Skeletal muscle cell (primary cell): ENCODE data around the gene ELOVL1.
"Not testable (repeated sequence)": the region's sequence is repeated elsewhere in the genome, so short reads cannot be mapped to it uniquely, and the experiment has no call there.

Experiments
- DNase-seq: peaks from one replicate; pipeline ENCODE4 v3.0.0-alpha.2; 2010; ENCODE audit warnings: low read depth
- H3K4me3 ChIP-seq: 2 replicates; pipeline ENCODE4 v1.5.1; 2011; ENCODE audit warnings: low read depth, mild to moderate bottlenecking, control low read depth, low read length, moderate library complexity

Gene ELOVL1

DNA sequence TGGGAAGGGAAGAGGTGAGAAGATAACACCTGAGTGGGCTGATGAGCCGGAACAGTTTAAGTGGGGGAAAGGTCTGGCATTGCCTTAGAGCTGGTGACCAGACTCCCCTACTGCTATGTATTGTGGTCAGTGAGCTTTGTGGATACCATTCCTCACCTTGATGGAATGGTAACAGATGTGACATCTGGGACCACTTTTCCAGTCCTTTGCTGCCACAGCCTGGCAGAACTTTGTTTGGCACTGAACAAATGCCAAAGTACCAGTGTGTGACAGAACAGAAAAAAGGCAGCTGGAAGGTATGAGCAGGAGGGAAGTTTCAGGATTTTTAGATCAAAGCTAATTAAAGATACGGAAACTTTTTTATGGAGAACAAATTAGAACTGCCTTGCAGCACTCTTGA is 15.6 kb upstream of the ELOVL1 start:
- DNase-seq = no peak
- no peak overlapping the region for H3K4me3 ChIP-seq

DNA sequence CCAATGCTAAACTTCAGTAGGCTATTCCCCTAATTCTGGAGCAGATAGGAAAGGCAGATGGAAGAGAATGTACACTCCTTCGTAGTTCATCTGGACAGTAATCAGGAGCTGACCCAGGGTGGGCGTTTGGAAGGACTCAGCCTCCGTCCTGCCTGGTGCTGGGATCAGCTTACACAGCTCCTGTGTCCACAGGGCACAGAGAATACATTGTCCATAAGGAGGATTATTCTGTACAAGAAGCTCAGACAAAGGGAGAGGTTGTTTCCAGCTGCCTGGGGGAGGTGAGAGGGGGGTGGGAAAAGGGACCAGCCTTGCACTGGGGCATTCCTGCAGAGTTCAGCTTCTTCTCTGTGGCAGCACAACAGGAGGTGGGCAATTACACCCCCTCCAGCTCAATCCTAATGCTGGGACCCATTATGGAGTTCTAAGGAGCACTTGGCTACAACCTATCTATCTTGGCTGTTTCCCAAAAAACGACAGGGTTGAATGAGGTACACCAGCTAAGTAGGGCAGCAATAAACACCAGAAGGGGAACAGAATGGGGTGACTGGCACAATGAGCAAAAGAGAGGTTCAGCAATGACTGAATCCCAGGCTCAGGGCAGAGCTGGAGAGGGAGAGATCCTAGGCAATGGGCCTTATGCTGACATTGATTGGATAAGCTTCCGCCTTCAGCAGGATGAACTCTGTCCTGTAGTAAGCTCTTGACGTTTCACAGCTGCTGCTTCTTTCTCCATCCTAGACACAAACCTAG is 14.4 kb upstream of the ELOVL1 start:
- no peak for DNase-seq
- no peak overlapping the region for H3K4me3 ChIP-seq

DNA sequence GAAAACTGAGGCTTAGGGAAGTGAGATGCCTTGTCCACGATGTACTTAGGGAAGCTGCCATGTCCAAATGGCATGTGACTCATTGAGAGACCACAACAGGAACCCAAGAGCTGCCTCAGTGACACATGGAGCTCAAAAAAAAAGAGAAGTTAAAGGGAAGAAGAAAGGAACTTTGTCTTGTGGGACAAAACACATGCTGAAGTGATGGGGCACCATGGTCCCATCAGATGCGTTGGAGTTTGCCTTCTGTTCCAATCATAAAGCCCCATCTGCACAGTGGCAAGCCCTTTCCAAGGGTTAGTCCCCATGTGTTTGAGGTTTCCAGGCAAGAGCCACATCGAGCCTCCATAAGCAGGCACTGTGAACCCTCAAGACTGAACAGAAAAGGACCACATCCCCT is 13.8 kb upstream of the ELOVL1 start:
- H3K4me3 ChIP-seq = no peak overlapping the region
- DNase-seq = no peak

DNA sequence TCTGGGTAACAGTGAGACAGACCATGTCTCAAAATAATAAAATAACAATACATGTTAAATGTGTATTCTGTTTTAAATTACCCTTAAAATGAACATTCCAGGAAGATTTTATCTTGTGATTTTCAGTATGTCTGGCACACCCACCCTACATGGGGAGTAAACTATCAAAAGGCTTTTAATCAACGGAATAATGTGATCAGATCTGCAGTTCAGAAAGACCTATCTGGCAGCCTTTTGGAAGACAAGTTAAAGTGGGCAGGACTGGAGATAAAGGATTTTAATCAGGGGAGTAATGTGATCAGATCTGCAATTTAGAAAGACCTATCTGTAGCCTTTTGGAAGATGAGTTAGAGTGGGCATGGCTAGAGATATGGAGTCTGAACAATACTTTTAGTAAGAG is 11.7 kb upstream of the ELOVL1 start:
- DNase-seq = no peak
- no peak overlapping the region for H3K4me3 ChIP-seq

DNA sequence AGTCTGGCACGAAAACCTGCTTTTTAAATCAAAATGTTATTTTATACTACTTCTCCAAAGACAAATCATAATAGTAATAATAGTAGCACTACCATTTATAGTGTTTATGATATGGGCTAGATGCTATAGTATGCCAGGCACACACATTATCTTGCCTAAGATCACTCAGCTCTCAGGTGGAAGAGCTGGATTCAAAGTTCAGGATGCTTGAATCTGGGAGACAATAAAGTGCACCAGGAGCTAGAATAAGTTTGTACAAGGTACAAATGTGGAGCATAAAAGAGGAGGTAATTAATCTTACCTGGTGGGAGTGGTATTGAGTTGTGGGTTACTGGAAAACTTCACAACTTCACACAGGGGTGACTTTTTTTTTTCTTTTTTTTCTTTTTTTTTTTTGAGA is 10.0 kb upstream of the ELOVL1 start:
- no peak for DNase-seq

DNA sequence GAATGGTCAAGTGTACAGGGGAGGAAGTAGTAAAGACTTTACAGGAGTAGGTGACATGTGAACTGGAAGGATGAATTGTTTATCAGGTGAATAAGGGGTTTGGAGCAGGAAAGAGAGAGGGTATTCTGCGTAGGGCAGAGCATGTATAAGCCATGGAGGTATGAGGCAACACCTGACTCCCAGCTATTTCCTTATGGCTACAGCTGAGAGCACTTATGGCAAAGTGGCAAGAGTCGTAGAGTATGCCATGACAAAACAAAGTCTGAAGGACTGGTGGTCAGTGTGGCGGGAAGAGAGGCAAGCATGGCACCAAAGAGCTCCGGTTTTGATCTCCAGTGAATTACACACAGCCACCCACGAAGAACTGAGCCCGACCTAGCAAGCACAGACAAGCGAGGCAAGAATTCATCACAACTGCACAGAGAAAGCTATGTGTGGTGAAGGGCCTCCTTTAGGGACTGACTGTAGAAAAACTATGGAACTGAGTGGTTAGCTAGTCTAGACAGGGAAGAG is 9.0 kb upstream of the ELOVL1 start:
- H3K4me3 ChIP-seq = no peak overlapping the region
- no peak for DNase-seq

More for the DNA sequence above, 10.0 kb upstream of the ELOVL1 start:
- H3K4me3 ChIP-seq = no peak overlapping the region

DNA sequence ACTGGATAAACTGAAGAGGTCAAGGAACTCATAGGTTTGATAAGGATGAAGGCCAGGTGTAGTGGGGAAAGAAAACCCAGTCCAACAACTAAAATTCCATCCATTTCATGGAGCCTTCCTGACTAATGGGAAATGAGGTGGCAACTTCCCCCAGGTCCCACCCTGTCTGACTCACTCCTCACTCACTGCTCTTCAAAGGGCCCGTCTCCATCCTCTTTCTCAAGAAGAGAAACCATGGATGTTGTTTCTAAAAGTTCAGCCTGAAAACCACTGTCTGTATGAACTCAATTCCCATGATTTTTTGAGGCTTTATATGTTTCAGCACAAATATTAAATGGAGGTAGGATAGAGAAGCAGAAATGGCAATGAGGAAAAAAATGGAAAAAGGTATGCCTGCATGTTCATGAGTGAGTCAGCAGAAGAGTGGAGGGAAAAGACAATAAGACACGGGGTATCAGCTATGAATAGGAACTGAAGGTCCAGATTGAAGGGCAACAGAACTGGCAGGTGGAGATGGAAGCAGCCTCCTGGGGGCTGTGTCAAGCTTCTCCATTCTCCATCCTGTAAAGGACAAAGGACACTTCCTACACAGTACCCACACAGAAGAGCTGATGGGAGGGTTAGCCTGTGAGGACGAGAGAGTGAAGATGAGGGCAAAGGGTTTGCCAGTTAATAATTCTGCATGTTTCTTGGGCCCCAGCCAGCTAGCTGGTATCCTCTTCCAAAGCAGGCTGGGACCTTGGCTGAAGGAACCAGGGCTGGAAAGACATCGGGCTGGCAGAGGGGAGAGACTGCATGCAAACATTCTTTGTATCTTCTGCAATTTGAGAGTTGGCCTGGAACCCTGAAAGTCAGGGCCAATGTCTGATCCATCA is 5.5 kb upstream of the ELOVL1 start:
- peak; percentile 61 for DNase-seq
- no peak overlapping the region for H3K4me3 ChIP-seq

DNA sequence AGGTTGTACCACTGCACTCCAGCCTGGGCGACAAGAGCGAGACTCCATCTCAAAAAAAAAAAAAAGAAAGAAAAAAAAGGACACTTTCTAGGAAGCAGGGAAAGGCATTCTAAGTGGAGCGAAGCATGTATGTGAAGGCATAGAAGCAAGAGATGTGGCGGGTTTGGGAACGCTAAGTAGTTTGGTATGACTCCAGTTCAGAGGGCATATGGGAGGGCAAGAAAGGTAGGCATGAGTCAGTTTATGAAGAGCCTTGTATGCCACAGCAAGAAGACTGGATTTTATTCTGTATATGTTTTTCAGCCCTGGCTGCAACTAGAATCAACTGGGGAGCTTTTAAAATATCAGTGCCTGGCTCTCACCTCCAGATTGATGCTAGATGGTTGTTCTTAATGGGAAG is 4.4 kb upstream of the ELOVL1 start:
- H3K4me3 ChIP-seq = no peak overlapping the region
- DNase-seq = no peak

DNA sequence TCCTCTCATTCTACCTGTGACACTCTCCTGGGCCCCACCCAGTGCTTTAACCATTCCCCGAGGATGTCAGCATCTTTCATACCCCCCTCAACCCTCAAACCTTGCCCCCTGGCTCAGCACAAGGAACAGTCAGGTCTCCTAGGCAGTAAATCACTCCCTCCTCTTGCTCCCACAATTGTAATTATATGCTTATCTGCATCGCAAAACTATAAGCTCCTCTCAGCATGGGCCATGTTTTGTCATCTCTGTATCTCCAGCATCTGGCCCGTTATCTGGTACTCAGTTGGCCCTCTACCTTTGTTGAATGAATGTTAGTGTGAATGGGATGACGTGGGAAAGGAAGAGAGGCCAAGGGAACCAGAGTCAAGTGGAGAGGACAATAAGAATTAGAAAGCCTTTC is 2.8 kb upstream of the ELOVL1 start:
- no peak overlapping the region for H3K4me3 ChIP-seq
- DNase-seq = no peak

DNA sequence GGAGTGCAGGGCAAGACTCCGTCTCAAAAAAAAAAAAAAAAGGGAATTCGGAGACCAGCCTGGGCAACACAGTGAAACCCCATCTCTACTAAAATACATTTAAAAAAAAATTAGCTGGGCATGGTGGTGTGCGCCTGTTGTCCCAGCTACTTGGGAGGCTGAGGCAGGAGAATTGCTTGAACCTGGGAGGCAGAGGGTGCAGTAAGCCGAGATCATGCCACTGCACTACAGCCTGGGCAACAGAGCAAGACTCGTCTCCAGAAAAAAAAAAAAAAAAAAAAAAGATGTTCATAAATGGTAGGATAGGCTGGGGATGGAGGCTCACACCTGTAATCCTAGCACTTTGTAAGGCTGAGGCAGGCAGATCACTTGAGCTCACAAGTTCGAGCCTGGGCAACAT is 2.0 kb upstream of the ELOVL1 start:
- not testable (repeated sequence) for DNase-seq, H3K4me3 ChIP-seq

DNA sequence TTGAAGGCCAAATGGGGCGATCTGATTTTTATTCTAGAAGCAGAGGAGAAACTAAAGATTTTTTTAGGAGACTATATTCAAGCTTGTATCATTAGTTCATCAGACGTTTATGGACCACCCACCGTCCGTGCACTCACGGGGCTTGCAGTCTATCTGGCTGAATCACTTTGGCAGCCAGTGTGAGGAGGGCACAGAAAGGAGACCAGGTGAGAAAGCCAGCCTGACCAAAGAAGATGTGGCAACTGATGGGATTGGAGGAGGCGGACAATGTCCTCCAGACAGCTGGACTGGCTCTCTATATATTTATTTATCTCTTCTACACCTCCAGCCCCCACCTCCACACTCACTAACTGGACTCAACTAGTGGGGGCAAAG is 822 bp upstream of the ELOVL1 start:
- no peak for DNase-seq
- H3K4me3 ChIP-seq = peak overlapping the region; percentile 84

DNA sequence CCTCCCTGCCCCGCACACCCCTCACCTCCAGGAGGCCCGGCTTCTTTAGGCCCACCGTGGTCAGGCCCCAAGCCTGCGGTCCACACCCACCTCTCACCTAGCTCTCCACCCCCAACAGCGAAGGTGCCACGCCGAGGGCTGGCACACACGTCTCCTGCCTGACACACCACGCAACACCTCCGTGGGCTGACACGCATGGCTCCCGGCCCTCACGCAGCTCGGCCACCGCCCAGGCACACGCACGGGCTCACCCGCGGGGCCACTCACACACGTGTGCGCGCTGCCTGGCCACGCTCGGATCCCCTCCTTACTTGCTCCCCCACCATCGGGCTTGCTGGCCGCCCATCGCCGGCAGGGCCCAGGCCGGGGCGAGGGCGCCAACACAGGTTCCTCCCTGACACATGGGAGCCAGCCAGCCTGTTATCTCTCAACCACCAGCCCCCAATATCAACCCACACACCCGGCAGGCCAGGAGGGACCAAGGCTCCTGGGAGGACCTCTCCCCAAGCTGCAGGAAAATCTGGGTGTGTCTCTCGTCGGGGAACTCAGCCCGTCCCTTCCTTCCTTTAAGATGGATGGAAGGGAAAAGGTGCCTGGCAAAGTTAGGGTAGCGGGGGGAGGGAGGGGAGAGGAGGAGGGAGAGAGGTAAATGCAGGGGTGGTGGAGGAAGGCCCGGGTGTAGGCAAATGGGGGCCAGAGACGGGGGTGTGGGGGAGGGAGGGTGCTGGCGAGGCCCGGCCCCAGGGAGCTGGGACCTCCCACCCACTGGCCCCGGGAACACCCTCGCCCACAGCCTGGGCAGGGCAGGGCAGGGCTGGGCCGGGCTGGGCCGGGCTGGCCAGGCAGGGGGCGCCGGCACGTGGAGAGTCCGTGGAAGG is 546 bp downstream of the ELOVL1 start:
- DNase-seq = no peak
- H3K4me3 ChIP-seq = peak overlapping the region; percentile 84

DNA sequence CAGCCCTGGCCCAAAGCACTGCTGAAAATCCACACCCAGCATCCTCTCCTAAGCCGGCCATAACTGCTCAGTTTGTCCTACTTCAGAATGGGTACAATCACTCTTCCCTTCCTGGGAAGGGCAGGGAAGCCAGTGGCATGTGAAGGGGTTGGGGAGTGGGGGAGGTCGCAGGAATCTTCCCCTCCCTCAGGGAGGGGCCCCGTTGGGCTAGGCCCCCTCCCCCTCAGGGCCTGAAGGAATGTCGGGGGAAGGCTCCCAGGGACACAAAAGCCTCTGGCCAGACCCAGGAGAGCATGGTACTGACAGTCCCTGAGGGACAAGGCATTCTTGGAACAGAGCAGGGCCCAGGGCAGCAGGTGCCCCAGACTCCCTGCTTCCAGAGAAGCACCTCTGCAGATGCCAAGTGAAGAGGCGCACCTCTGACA is 1.2 kb downstream of the ELOVL1 start:
- no peak for DNase-seq
- peak overlapping the region; percentile 84 for H3K4me3 ChIP-seq

DNA sequence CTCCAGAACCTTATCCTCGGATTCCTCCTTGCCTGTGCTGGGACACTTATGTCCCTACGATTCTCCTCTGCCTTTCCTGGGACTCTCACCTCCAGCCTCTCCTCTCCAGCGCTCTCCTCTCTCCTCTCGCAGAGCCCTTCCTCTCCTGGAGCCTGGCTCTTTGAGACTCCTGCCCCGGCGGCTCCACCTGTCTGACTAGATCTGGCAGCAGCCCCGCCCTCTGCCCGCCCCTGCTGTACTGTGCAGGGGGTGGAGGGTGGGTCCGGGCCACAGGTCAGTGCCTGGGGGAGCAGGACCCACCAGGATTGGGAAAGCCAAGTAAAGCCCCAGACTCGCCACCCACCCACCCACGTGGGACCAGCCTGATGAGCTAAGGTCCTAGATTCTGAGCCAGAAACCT is 1.6 kb downstream of the ELOVL1 start:
- H3K4me3 ChIP-seq = peak overlapping the region; percentile 84
- DNase-seq = no peak

DNA sequence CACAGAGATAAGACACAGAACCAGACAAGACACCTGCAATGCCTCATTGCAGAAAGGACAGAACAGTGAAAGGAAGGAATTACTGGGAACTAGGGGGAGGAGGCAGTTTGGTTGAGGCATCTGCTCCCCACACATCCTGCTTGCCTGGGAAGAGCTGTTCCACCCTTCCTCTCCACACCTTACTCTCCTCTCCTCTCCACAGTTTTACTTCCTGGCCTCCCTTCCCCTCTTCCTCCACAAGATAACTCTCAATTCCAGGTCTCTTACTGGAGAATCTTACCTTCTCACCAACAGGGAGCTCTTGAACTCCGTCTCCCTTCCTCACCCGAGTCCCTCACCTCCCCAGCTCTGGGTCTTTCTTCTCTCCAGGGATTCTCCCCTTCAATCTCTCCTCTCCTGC is 2.1 kb downstream of the ELOVL1 start:
- H3K4me3 ChIP-seq = no peak overlapping the region
- no peak for DNase-seq

DNA sequence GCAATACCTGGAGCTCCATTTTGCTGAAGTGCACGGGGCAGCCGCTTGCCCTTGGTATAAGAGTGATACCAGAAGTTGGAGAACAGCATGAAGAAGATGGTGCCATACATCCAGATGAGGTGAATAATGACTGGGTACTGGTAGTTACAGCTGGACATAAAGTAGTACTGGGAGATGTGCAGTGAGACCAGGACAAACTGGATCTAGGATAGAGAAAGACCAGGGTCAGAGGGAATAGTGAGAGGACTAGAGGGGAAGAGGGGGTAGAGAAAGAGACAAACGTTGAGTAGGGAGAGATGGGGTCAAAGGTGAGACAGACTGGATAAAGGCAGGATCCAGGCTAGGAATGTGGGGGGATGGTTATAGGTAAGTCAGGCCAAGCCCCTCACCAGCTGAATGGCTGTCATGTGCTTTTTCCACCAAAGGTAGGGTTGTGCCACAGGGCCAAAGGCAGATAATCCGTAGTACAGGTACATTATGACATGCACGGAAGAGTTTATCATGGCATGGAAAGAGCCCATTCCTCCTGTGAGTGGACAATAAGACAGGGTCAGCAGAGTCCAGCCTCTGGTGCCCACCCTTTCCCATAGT is 3.8 kb downstream of the ELOVL1 start:
- no peak for DNase-seq

DNA sequence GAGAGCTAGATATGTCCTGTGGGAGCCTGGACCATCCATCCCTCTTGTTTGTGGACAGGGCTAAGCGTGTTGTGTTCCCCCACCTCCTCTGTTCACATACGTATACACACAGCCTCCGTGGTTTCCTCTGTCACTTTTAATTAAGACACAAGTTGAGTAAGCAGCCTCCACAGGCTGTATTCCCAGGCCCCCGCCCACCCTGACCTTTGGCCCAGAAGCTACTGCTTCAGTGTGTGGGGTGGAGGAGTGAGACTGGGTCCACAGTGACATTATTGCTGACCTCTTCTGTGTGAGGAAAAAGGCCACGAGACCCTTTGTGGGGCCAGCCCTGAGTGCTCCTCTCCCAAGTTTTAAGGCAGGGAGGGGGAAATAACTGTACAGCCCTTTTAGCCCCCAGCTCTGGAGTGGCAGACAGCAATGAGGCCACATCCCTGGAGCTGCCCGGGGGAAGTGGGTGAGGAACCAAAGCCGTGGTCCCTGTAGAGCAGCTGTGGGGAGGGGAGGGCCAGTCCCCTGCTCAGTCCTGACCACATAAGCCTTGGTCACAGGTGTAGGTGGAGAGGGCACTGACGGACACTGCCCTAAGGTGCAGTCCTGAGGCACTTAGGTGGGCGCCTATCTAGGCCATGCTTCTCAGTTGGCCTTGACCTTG is 4.4 kb downstream of the ELOVL1 start:
- H3K4me3 ChIP-seq = no peak overlapping the region
- DNase-seq = no peak

More for the DNA sequence above, 3.8 kb downstream of the ELOVL1 start:
- H3K4me3 ChIP-seq = no peak overlapping the region

DNA sequence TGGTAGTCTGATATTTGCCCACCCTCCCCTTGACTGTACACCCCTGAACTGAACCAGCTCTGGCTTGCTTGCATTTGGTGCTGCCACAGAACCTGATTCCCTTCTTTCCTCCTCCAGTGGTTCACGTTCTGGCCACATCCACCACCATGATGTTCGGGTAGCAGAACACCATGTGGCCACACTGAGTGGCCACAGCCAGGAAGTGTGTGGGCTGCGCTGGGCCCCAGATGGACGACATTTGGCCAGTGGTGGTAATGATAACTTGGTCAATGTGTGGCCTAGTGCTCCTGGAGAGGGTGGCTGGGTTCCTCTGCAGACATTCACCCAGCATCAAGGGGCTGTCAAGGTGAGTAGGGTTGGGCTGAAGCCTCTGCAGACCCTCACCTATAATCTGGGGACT is 7.2 kb downstream of the ELOVL1 start:
- H3K4me3 ChIP-seq = no peak overlapping the region

DNA sequence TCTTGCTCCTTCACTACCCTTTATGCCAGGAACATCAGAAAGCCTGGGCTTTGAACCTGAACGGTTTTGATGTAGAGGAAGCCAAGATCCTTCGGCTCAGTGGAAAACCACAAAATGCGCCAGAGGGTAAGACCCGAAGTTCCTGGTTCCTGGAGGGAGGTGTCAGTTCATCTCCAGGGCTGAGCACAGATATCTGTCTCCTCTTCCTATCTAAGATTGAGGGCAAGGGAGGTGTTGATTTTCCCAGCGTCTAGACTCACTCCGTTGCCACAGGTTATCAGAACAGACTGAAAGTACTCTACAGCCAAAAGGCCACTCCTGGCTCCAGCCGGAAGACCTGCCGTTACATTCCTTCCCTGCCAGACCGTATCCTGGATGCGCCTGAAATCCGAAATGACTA is 8.1 kb downstream of the ELOVL1 start:
- peak overlapping the region; percentile 63 for H3K4me3 ChIP-seq
- no peak for DNase-seq

More for the DNA sequence above, 7.2 kb downstream of the ELOVL1 start:
- DNase-seq = no peak
